ENCODE measurements around the gene SEC14L2.
A peak's percentile ranks its signal among the peaks of the same experiment; 100 is the strongest.

The SEC14L2 gene

DNA sequence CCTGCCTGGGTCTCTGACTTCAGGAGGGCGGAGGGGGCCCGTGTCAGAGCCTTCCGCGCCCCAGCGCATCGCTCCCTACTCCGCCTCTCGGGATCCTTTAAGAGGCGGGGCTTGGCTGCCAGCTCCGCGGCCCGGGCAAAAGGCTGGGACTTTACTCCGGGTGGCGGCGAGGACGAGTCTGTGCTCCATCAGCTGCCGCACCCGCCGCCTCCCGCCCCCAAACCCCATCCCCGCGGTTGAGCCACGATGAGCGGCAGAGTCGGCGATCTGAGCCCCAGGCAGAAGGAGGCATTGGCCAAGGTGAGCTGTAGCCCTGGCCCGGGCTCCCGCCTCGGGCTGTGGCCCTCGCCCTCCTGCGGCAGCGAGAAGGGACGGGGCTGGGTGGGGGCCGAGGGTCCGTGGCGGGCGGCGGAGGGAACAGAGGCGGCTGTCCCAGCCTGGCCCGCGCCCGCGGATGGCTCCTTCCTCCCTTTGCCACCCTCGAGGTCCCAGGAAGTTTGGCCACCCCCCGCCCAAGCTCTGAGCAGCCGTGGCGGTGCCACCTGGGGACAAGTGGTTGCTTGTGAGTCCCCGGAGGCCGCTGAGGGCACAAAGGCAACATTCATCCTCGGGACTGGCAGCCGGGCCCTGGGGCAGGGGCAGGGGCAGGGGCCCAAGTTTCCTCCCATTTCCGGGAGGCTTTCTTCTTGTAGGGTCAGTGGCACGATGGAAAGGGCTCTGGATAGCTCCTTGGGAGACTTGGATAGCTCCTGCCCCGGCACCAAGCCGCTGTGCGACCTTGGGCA is at the start of gene SEC14L2:
SEC14L2 (plus strand) TSS at position 148 of the 785 bp plus-strand sequence; CDS start at position 247, 99 bp downstream.
- DNase-seq (ENCODE audit: low read depth, low spot score) = peak; percentile 36

GRCh38 chr22:30347255-30347892 is 49.4 kb upstream of the SEC14L2 start:
- no peak for DNase-seq (ENCODE audit: low read depth, low spot score)

- DNase-seq (ENCODE audit: low read depth, low spot score) = no peak
These were observed 48.4 kb upstream of the SEC14L2 start for GRCh38 chr22:30348404-30348803.

DNA sequence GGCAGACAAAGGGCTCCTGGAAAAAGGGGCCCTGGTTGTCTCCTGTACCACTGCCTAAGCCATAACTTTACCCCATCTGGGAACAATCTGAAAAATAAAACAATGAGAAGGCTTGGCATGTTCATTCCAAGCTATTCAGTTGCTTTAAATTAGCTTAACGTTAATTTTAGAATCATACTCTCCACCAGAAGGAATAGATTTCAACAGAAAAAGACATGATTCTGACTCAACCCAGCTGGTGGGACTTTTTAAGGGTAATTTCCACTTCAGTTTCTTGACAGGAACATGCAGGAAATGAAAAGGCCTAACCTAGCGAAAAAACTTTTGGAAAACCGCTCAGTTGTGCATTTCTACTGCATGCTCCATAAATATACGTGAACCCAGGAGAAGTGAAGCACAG is 48.0 kb upstream of the SEC14L2 start:
- DNase-seq (ENCODE audit: low read depth, low spot score) = no peak

DNA sequence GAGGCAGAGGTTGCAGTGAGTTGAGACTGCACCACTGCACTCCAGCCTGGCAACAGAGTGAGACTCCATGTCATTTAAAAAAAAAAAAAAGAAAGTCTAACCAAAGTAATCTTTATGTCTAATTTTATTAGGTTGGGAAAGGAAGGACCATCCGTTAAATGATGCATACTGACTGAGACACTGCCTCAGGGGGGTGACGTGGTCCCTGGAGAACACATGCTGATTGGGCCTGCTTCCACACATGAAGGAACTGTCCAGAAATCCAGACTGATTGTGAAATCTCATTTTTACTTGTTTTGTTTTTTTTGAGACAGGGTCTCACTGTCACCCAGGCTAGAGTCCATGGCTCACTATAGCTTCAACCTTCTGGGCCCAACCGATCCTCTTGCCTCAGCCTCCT is 45.6 kb upstream of the SEC14L2 start:
- no peak for DNase-seq (ENCODE audit: low read depth, low spot score)

DNA sequence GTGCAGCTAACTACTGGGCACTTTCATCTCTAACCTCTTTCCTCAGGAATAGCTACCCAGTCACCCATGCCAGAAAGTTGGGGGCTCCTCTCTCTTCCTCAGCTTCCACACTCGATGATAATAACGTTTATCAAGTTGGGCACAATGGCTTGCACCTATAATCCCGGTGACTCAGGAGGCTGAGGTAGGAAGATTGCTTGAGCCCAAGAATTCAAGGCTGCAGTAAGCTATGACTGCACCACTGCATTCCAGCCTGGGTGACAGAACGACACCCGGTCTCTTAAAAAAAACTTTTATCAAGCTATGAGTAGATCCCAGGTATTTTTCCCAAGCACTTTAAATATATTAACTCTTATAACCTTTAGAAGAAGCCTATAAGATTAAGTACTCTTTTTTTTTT is 42.2 kb upstream of the SEC14L2 start:
- no peak for DNase-seq (ENCODE audit: low read depth, low spot score)

- DNase-seq (ENCODE audit: low read depth, low spot score) = peak; percentile 95
These were observed 40.2 kb upstream of the SEC14L2 start, which contains the start of the genes CCDC157 and SF3A1 for GRCh38 chr22:30356449-30357235. Gene CCDC157, plus strand, starts transcription at chr22:30357007. Its CDS starts 8,994 bp downstream, at chr22:30366001. Gene SF3A1, minus strand, starts transcription at chr22:30356894. Its CDS starts 102 bp downstream, at chr22:30356792.

- no peak for DNase-seq (ENCODE audit: low read depth, low spot score)
These were observed 39.6 kb upstream of the SEC14L2 start for GRCh38 chr22:30357236-30357570.

GRCh38 chr22:30357650-30358215 is 39.1 kb upstream of the SEC14L2 start:
- DNase-seq (ENCODE audit: low read depth, low spot score) = peak; percentile 17

DNA sequence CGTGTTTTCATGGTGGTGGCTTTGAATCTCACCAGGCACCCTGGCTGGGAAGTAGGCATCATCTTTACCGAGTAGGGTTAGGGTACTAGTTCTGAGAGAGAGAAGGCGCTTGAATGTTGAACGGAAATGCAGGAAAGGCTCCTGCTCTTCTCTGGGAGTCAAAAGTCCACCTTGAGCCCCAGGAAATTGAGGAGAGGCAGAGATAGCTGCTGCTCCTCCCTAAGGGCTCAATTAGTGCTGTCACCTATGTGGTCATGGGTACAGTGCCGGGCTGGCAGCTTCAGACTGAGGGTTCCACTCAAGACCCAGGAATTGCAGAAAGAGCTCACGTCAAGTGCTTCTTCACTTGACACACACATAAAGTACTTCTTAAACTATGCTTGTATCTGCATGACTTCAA is 38.3 kb upstream of the SEC14L2 start:
- DNase-seq (ENCODE audit: low read depth, low spot score) = no peak

DNA sequence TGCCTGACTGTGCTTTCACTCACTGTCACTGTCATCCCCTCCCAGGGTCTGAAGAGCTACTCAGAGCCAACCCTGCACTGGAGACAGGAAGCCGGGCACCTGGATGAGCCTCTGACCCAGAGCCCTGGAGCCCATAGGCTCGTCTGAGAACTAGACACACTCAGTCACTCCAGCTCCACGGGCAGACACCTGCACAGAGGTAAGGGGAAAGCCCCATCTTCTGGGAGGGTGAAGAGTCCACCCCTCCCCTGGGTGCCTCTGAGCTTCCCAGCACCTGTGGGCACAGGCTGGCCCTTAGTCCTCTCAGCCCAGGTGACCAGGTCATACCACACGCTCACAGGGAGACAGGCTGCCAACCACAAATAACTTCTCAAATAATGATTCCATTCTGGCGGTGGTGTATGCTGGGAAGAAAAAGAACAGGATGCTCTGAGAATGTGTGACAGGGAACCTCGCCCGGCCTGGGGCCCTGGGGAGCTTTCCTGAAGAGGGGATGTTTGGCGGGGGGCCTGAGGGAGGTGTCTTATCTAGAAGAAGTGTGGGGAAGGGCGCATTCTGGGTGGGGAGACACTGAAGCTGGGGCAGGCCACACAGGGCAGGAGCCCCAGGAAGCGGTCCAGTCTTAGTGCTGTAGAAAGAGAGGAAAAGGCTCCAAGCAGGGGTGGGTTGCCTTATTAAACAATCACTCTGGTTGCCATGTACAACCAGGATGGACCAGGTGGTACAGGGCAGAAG is 34.7 kb upstream of the SEC14L2 start:
- DNase-seq (ENCODE audit: low read depth, low spot score) = no peak

DNA sequence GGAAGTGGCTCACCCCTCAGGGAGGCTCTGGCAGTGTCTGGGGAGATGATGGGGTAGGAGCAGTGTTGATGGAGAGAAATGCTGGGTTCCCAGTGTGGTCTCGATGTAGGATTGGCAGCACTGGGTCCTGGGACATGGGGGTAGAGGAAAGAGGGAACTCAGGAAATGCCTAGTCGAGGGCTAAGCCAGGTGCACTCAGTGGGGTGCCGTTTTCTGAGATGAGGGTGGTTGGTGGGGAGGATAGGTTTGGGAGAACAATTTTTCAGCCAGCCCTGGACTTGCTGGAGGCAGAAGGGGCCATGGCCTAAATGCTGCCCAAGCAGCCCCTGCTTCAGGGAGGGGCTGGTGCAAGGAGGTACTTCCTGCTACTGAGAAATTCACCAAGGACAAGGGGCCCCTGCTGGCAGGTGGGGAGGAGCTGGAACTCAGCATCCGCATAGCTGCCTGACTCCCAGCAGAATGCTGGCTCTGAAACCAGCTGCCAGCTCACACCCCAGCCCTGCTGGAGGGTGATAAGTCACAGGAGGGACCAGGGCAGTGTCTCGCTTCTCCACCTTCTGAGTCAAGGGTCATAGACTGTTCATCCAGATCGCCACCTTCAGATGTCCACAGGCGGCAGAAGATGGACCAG is 34.1 kb upstream of the SEC14L2 start:
- DNase-seq (ENCODE audit: low read depth, low spot score) = peak; percentile 30

DNA sequence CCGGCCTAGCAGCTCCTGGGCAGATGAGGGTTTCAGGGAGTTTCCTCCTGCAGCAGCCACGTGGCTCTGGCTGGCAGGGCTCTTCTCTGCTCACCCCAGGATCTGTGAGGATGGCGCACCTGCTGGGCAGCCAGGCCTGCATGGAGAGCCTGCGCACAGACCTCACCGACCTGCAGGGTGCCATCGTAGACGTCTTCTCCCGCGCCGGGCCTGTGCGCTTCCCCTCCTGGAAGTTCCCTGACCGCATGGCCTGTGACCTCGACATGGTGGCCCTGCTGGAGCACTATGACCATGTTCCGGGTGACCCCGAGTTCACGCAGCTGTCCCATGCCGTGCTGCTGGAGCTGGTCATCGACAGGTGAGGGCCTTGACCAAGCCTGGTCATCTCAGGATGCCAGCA is 30.9 kb upstream of the SEC14L2 start:
- DNase-seq (ENCODE audit: low read depth, low spot score) = no peak

DNA sequence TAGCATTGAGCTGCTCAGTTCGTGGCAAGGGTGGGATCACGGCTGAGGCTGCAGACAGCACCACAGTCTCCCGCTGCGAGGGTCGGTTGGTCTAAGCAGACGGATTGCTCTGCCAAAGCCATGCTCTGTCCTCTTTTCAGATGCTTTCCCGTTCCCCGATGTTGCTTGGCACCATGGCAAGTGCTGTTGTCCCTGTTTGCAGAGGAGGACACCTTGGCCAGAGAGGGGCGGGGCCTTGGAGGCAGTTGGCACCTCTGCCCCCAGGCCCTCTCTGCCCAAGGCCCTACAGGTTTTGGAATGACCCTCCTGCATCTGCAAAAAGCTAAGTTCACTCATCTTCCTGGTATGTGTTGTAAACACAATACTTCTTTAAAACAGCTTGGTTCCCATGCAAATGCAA is 28.4 kb upstream of the SEC14L2 start:
- DNase-seq (ENCODE audit: low read depth, low spot score) = no peak

GRCh38 chr22:30370641-30371230 is 26.1 kb upstream of the SEC14L2 start:
- DNase-seq (ENCODE audit: low read depth, low spot score) = no peak

DNA sequence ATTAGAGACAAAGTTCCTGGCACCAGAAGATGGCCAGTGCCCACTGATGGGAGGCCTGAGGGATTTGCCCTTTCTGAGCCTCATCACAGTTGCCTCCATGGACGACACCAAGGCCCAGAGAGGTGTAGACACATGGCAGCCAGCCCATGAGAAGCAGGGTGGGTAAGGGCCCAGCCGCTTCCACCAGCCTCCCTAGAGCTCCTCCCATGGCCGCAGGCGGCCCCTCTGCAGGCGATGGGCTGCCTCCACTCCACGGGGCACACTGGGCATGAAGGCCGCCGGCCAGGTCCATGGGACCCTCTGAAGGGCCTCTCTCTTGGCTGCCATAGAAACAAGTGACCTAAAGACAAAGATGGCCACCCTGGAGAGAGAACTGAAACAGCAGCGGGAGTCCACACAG is 25.5 kb upstream of the SEC14L2 start:
- DNase-seq (ENCODE audit: low read depth, low spot score) = no peak

GRCh38 chr22:30371981-30372380 is 24.8 kb upstream of the SEC14L2 start:
- DNase-seq (ENCODE audit: low read depth, low spot score) = no peak

DNA sequence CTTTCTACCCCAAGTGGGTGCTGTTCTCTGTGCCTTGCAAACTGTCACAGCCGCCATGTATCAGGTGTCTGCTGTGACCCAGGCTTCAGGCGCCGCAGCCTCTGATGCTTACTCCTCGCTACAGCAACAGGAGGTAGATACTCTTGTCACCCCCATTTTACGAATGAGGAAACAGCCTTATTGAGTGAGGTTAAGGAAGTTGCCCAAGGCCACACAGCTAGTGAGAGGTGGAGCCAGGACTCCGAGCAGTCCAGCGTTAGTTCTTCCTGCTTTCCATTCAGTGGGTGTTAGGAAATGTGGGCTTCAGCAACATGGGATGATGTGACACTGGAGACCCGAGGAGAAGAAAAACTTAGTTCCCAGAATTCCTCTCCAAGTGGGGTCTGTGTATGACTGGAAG is 23.9 kb upstream of the SEC14L2 start:
- no peak for DNase-seq (ENCODE audit: low read depth, low spot score)

DNA sequence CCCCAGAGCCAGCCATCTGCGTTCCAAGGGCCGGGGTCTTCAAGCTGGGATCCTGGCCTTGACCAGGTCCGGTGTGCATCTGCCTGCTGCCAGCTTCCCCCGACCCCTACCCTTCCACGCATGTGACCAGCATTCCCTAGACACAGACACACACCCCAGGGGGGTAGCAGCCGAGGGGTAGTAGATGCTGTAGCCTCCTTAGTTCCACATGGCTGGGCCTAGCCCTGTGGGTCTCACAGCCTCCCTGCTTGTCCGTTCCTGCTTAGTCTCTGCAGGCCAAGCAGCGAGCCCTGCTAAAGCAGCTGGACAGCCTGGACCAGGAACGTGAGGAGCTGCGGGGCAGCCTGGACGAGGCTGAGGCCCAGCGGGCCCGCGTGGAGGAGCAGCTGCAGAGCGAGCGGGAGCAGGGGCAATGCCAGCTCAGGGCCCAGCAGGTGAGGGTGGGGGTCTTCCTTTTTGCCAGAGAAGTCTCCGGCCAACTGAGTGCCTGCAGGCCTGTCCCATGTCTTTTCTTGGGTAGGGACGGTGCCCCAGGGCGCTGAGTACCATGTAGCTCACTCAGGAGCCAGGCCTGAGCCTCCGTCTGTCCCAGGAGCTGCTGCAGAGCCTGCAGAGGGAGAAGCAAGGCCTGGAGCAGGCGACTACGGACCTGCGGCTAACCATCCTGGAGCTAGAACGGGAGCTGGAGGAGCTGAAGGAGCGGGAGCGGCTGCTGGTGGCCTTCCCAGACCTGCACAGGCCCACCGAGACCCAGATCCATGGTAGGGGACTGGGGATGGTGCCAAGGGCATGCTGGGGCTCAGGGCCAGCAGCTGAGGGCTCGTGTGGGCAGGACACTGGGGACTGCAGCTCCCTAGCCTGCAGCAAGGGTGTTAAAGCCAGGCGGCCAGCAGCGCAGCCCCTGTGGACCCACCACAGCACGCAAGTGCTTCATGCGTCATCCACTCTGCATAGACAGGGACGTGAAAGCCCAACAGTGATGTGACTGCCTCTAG is 23.2 kb upstream of the SEC14L2 start:
- DNase-seq (ENCODE audit: low read depth, low spot score) = no peak

Measured in ELF-1 (cell line).